ENCODE results near the gene RCN1.

- TF ChIP-seq CTCF (IDR thresholded peaks at IDR 0.05; ENCODE audit: borderline replicate concordance, extremely low read depth, low read length, poor library complexity, severe bottlenecking), result no peak
- no peak for TF ChIP-seq EZH2 (IDR thresholded peaks at IDR 0.05; ENCODE audit: borderline replicate concordance, low read depth, low read length, severe bottlenecking)
Measured at GRCh38 chr11:32107647-32108046, 16.8 kb downstream of the RCN1 start.

Data from DND-41 (cell line).